Measurements from ENCODE around the gene BBIP1.
"Not testable (repeated sequence)": the region's sequence is repeated elsewhere in the genome, so short reads cannot be mapped to it uniquely, and the experiment has no call there.

GRCh38 chr10:110915600-110915999 lies 3.4 kb downstream of the BBIP1 start:
- TF ChIP-seq POLR2A, CTCF (IDR thresholded peaks at IDR 0.05): not testable (repeated sequence)
